HG03135 (cell line): Measurements from ENCODE around the gene FOXB1.

ENCODE experiments used
- ATAC-seq: cut with Tn5 transposase; IDR thresholded peaks from one replicate; pipeline ENCODE4 v1.9.1; 2021; ENCODE audit warnings: mild to moderate bottlenecking, moderate library complexity; ENCODE audit not compliant: unreplicated experiment

FOXB1 gene

DNA sequence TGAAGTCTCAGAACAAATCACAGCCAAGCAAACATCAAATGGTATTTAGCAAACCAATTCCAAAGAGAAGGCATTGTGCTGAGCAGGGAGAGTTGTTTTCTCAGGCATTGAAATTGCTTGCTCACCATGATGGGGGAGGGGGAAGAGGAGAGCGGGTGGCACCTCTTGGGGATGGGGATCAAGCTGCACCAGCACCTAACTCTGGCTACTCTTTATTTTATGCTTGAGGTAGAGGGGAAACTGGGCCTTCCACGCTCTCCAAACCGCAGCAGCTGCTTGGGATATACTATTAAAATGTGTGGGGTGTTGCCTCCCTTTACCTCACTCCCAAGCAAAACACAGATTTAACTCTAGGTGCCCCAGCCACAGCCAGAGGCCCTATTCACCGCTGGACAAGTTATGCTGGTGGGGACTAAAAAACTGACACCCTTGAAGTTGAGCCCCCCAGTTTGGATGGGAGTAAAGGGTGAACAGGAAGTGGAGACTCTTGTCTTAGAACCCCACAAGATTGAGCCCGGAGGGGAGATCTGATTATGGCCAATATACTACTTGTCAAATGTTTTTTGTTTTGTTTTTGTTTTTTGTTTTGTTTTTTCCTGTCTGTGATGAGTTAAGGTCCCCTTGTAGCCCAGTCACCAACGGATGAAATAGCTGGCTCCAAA, 5.0 kb upstream of the FOXB1 start:
- no peak for ATAC-seq

DNA sequence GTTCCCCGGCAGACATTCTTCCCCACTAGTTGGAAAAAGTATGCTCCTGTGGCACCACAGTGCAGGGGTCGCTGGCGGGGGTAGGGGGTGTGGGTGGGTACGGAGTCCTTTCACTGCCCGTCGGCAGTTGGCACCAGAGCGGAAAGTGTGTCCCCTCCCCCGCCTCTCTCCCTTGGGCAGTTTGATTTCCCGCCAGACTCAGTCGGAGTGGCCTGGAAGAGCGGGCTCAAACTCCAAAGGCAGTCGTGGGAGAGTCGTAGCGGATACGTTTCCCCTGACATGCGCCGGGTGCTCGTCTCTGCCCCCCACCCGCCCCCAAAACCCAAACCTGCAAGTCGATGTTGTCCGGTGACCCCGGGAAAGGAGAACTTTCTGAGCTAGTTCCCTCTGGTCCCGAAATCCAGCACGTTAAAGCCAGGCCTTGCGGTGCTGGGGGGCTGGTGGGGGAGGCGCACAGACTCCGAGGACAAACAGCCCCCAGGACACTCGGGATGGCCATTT, 4.4 kb upstream of the FOXB1 start:
- ATAC-seq = no peak

DNA sequence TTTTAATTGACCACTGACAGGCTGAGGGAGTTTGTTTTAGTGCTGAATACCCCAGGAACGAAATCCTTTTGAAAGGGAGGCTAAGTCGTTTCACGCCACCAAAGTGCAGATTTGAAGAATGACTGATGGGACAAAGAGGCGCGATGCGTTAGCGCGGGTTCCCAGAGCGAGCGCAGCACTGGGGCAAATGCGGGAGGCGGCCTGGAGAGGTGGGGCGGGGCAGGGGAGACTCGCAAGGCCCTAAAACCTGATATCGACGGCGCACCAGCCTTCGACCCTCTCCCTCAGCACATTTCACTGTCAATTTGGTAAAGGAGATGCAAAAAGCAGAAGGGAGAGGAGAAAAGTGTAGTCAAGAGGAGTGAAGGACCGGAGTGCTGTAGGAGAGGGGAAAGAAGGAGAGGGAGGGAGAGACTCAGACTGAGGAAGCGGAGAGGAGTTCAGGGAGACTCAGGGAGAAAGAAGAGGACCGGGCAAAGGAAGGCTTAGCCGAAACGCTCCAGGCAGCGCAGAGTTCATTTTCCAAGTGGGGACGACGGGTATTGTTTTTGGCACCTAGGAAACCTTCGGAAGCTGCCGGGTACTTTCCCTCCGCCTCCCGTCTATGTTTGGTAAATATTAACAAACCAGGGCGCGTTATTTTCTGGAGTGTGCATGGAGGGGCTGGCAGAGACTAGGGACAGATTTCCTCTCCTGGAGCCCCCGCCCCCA, 3.8 kb upstream of the FOXB1 start:
- ATAC-seq = no peak

DNA sequence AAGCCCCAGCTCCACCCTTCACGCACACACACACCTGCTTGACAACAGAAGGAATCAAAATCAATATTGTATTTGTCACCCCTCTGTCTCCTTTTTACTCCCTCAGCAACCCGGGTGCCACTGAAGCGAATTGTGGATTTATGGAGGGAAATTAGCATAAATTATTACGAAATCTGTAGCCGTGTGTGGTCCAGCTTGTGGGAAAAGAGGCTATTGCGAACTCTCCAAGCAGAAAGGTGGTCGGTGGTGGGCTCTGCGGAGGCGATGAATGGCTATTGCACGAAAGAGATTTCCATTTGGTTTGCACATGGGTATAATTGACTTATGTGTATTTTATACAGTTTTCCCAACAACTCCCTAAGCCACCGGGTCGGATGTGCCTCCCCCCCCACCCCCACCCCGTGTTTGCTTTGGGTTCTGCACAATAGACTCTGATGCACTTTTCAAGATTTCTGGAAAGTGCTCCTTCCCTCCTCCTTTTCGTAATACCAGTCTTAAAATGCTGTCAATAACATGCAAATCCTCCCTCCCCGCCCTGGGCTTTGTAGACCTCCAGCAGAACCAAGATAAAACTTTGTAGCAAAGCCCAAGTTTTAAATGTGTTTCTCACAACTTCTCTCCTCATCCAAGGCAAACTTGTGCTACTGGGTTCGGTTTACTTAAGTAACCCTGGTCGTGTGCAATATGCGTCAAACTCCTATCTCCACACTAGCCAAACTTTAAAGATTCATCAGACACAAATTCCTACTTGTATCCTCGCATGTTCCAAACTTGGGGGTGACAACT, 3.1 kb upstream of the FOXB1 start:
- no peak for ATAC-seq

DNA sequence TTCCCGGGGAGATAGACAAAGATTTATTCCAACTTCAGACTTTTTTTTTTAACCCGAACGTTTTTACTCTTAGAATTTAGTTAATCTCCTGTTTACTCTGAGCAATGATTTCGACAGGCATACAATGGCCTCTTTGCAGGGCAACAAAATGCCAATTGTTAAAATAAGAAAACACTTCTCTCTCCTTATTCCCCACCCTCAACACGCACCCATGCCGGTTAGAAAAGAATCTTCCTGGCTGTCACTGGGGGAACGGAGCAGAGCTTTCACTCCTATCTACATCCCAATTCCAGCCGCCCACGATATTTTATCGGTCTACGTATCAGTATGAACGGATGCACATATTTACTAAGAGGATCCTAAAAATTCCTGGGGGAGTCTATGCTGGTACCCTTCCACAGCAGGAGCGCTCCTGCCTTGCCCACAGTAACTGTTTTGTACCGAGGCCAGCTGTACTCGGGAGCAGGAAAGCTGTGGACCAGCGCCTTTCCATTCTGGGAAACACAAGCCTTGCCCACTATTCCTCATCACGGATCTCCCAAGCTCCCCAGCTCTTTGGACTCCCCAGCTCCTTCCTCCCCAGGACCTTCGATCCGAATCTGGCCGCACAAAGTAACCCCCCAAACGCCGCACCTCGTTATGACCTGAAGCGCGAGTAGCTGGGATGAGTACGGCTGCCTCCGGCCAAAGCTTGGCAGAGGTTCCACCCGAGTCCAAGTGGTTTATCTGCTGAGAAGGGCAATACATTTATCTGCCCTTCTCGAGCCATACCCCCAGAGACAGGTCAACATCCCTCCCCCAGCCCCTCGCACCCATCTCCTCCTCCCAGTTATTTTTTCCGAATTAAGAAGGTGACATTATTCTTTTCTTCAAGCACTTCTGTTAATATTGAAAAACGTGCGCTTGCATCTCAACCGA, 2.2 kb upstream of the FOXB1 start:
- no peak for ATAC-seq

DNA sequence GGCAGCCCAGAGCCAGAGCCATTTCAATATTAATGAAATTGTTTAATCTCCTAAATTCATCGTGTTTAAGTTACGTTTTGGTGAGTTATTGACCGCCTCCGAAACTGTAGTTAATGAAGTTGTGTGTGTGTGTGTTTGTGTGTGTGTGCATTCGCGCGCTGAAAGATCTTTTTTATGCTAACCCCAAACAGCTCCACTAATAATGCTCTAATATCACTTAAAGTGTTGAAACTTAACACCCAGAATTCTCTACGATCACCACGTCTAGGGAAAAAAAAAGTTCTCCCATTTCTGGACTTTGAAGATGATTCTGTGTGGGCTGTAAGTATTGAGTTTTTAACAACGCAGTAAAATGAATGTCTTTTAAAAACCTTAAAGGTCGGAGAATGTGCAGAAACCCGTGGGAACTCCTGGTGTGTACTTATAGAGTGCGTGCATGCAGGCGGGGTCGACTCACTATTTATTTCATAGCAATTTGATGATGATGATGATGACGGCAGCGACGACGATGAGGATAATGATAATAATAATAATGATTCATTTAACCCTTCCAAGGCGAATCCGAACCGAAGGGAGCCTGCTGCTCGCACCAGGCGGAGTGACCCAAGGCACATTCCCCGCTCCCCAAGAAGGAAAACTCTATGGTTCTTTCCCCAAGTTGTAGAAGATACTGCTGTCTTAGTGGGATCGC, 1.4 kb upstream of the FOXB1 start:
- no peak for ATAC-seq

DNA sequence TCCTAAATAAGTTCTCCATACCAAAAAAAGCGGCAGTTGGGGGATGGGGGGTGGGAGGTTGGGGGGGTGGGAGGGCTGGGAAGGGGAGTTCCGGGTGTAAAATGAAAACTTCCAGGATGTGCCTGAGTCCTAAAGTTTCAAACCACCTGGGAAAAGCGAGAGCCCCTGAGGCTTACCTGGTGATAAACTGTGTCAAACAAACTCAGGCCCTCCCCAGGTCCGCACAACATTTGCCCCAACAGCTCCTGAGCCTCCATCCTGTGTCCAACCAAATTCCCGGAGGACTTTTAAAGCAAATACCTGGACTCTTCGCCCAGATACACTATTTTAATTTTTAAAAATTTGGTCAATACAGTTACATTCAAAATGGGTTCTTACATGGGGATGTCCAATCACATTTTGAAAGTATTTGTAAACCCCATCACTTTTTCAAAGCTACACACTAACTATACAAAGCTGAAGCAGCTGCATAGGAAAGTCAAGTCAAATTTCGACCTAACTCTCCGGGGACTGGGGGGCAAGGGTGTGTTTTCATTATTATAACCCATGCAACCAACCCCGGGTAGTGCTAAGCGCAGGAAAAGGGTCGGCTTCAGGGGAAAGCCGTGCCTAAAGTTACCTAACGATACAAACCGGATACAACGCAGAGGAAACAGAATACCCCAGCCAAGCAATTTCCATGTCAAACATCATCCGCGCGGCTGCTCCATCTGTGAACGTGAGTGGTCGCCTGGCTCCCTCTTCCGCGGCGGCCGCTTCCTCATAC, 685 bp upstream of the FOXB1 start:
- ATAC-seq = no peak

DNA sequence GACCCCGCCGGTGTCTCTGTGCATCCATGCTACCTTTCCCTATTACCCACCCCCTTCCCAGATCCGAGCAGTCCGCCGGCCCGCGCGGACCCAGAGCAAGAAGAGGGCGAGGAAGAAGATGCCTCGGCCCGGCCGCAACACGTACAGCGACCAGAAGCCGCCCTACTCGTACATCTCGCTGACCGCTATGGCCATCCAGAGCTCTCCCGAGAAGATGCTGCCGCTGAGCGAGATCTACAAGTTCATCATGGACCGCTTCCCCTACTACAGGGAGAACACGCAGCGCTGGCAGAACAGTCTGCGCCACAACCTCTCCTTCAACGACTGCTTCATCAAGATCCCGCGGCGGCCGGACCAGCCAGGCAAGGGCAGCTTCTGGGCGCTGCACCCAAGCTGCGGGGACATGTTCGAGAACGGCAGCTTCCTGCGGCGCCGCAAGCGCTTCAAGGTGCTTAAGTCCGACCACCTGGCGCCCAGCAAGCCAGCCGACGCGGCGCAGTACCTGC, 788 bp downstream of the FOXB1 start:
- no peak for ATAC-seq

DNA sequence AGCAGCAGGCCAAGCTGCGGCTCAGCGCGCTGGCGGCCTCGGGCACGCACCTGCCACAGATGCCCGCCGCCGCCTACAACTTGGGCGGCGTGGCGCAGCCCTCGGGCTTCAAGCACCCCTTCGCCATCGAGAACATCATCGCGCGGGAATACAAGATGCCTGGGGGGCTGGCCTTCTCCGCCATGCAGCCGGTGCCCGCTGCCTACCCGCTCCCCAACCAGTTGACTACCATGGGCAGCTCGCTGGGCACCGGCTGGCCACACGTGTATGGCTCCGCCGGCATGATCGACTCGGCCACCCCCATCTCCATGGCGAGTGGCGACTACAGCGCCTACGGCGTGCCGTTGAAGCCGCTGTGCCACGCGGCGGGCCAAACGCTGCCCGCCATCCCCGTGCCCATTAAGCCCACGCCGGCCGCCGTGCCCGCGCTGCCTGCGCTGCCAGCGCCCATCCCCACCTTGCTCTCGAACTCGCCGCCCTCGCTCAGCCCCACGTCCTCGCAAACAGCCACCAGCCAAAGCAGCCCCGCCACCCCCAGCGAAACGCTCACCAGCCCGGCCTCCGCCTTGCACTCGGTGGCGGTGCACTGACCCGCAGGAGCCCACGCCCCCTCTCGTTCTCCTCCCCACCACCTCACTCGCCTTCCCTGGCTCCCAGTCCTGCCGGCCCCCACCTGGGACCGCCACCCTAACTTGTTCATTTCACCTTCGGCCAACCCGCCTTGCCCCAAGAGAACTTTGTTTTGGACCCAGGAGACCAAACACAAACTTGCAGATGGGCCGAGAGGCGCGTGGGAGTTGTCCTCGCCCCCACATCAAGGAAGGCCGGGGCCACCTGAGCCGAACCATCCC, 1.5 kb downstream of the FOXB1 start:
- ATAC-seq = no peak

DNA sequence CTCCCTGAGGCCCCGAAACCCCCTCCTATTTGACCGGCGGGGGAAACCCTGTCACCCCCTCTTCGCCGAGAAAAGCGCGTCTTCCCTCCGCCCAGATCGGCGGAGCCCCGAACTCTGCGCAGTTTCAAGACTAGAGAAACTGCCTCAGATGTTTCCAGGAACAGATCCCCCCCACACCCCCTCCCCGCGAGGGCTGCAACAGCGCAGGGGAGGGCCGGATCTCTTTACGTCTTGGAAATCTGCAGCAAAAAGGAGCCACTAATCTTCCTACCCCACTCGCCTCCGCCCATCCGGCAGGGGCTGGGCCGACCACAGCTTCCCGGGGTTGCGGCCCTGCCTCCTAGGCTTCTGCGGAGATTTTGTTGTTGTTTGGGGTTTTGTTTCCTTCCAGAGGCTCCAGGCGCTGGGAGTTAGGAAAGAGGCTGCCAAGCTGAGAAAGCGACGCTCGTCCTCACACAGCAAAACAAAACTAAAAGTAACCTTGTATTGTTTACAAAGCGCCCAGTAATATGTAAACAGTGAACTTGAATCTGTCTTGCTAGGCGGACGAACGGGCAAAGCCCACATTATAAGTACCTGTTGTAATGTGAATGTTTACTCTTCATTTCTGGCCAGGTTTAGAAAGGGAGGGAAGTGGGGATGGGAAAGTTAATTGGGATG, 2.2 kb downstream of the FOXB1 start:
- ATAC-seq = peak; percentile 55

DNA sequence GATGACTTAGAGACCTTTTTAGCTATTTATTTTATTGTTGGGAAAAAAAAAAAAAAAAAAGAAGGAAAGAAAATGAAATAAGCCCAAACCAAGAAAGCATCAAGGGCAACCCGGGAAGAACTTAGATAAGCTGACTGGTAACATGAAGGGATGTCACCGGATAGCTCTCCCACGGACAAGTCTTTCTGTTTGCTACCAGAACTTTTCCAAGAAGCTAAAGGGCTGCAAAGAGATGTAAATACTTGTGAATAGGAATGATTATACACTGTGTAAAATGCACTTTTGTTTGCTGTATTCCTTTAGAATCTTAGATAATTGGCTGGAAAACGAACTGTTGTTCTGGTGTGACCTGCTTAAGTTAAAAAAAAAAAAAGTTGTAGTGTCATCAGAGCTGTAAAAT, 2.8 kb downstream of the FOXB1 start:
- ATAC-seq = no peak

DNA sequence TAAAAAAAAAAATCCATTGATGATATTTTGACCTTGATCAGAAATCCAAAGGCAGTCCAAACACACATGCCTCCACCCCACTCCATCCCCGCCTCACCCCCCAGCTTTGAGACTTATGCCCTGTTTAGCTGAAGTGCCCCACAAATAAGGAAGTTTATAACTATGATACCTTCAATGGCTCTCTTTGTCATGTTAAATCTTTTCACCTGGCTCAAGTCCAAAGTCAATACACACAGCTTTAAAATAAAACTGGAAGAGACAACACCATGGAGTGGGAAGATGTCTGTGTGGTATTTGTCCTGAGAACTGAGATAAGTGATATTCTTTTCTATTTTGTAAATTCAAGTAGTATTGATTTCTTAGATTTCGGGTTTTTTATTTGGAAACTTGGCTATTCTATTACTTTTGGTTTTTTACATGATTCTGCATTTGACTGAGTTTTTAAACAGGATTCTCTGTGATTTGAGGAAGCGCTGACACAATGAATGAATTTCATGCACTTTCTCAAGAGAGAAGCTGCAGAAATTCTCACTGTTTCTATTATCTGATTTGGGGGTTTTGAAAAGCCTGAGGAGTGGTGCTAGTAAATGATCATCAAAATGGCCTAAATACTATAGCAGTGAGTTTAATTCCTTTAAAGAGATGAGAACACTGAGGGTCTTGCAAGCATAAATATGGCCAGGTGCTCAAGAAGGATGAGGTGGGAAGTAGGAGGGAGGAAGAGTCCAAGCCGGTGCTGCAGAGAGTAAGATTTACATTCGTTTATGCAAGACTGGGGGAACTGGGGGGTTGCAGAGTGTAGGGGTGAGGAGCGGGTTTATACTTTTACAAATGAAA, 5.2 kb downstream of the FOXB1 start:
- ATAC-seq = no peak

DNA sequence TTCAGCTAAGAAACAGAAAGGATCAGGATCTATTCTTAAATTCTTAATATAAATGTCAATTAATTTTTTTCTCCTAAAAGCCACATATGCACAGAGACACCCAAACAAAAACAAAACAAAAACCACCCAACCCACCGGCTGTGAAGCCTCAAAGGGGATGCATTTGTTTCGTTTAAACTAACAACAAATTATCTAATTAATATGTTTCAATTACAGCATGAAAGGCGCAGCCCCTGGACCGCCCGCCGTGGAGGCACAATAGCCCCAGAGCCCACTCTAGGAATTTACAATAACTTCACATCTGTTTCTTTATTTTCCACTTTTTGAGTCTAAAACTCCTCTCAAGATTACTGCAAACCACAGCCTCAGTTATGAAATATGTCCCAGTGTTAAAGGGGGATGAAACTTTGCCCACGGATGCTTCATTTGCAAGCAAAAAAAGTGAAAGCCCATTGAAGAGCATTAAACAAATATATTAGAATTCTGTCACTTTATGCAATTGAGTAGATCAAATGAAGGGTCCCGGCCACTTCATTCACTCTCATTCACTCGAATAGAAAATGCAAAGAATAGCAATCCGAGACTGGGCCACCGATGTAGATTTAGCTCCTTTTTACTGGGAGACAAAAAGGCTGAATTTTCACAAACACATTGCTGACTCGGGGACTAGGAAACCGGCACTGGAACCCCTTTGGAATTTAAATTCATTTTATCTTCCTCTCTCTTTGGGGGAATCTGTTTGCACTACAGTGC, 6.0 kb downstream of the FOXB1 start:
- no peak for ATAC-seq

DNA sequence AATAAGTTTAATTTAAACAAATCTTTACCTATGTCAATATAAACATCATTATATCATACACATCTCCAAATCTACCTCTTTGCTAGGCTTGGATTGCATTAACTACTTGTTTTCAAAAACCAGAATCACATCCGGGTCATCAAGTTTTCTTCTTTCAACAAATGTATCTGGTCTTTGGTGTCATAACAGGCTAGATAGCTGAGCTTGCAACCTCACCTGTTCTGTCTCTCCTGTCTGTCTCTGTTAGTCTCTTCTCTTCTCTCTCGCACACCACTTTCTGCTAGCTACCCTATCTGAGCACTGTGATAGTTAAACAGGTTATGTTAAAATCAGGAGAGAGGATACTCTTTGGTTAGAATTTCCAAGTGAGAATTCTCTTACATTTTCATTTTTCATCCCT, 6.7 kb downstream of the FOXB1 start:
- no peak for ATAC-seq

DNA sequence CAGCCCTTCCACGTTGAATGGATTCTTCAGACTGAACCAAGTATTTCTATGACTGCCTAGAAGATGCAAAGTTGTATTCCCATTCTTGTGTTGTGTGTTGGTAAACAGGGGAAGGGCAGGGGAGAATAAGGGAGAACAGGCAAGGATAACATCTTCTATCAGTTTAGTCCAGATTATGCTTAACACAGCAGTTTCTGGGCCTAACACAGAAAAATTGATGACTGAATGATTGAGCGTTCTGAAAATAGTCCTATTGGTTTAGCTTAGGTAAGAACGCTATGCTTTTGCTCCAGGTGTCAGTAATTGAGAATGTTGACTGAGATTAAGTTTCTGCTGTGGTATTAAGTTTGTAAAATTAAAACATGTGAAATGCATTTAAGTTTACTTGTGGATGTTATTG, 8.6 kb downstream of the FOXB1 start:
- no peak for ATAC-seq
